Left colon (tissue), 2 donors: ENCODE results near the gene SEM1. TPM values are rescaled to one million over a fixed set of nuclear protein-coding genes. Genes with fewer than 3 reads are reported as not detected.
"Not testable (repeated sequence)": the region's sequence is repeated elsewhere in the genome, so short reads cannot be mapped to it uniquely, and the experiment has no call there.

Source experiments
- ATAC-seq: fragments of 200-7000 bp; cut with Tn5 transposase; one replicate; pipeline ENCODE4 v1.9.1; 2020; ENCODE audit warnings: mild to moderate bottlenecking, moderate library complexity
- DNase-seq, 2 donors: peaks; one replicate each; pipeline ENCODE4 v3.0.0-alpha.2; 2020
- intact Hi-C, 2 donors: fragments of 100-400 bp; cut with DNase I in 1 of 2; cut with micrococcal nuclease in 1 of 2; formaldehyde crosslinking; loops; one replicate each; pipeline versions ENCODE4 v1.11.2 to v1.14.0; 2022; cut with DNase I, micrococcal nuclease
- total RNA-seq, 2 donors: library from RNA; stranded (reverse); fragmentation: NEBNext Ultra II Directional; extraction: Animal tissue kit (Norgen Biotek cat#: 25700); gene quantifications; one replicate each; pipeline ENCODE4 v1.2.1, GENCODE V29; 2021
- donor health status: DM: no; HTN: no; CAD: no.
- donor health status: DM: yes; HTN: yes; CAD: no.

Gene SEM1
- total RNA-seq, 2 donors from 2014 or later, result 38.7 to 45.8 TPM

DNA sequence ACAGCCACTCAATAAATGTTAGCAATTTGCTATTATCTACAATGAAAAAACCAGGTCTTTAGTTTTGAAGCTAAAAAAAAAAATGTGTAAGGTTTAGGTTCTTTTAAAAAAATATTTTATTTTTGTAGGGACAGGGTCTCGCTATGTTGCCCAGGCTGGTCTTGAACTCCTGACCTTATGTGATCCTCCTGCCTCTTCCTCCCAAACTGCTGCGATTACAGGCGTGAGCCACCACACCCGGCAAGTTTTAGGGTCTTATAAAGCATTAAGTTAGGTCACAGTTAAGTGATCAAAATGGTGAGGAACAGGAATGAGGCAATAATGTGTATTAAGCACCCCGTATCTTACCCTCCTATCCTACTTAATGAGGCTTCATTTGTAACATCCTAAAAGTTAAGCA is 774 bp downstream of the SEM1 start:
- ATAC-seq, result no peak
- DNase-seq, result no peak
- intact Hi-C loops, result no loop called here

DNA sequence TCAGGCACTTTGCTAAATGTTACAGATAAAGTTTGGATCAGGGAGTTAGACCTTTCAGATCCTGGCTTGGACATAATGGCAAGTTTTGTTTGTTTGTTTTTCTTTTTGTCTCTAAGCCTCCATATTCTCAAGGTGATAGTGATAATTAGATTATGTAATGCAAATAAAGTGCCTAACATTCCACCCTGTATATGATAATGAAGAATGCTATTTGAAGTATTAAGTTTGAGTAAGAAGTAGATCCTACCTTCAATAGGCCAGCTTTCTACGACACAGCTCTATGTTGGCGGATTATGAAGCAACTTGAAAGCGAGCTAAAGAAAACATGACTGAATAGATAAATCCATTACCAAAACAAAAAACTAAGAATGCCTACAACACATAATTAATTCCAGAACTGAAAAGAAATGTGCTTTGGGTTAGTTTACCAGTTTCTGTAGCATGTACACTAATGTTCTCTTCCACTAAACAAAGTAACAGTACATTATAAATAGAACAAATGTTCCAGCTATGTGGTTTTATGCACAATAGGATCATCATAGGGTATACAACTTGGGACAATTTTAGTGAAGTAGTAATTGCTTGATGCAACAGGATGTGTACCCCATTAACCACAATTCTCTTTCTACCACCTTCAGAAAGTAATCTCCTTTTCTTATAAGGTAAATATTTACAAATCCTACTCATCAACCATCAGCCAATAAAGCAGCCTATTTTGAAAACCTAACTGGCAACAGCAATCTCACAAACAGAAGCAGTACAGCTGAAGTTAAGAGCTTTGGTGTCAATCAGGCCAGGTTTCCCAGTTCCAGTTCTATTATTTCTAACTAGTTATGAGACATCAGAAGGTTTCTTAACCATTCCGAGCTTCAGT is 1.5 kb downstream of the SEM1 start:
- no peak for ATAC-seq
- intact Hi-C loops, result no loop called here
- no peak for DNase-seq

DNA sequence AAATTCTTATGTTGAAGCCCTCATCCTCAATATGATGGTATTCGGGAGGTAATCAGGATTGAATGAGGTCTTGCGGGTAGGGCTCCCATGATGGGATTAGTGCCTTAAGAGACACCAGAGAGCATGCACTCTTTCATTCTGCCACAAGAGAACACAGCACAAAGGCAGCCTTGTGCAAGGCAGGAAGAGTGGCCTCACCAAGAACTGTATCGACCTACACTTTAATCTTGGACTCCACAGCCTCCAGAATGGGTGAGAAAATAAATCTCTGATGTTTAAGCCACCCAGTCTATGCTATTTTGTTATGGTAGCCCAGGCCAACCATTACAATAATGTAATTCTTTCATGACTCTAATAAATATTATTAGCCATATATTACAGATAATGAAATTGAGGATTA is 8.4 kb downstream of the SEM1 start:
- intact Hi-C loops, result no loop called here
- ATAC-seq (no peak), DNase-seq (no peak)

DNA sequence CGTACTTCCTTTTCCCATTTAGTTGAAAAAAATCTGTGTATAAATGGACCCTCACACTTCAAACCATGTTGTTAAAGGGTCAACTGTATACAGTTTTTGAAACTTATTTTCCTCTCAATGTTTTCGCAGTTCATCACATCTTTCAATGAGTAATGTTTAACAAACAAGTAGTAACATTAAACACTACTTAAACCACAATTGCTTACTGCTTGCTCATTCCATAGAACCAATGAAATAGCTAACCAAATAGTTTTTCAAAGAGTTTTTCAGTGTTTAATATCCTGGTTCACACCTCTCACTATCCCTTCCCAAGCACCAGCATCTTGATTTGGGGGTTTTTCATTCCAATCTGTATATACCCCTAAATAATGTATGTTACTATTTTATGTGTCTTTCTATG is 9.1 kb downstream of the SEM1 start:
- DNase-seq (no peak), ATAC-seq (no peak)
- intact Hi-C loops, result no loop called here

DNA sequence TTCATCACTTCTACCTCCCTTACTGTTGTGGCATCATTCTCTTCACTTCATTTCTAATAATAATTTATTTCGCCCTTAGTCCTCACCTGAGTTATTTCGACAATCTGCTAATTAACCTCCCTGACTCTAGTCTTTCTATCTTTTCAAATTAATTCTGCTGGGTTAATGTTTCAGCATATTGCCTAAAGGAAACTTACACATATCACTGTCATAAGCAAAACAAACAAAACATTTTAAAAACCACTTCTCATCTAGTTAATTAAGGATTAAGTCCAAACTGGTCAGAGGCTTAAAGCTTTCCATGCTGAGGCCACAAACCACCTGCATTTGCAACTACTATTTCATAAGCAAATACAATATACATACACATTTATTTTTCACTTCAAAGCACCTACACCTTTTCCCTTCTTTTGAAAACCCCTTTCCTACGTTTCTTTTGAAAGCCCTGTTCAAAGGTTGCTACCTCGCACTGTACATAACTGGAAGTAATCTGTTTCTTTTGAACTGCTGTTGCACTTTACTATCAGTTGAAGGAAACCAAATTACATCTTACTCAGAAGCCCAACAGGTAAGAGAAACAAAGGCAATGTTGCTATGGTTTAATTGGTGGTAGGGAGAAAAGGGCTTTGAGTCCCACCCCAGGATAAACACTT is 10.3 kb downstream of the SEM1 start:
- intact Hi-C loops, result no loop called here
- ATAC-seq, result no peak
- DNase-seq, result no peak

DNA sequence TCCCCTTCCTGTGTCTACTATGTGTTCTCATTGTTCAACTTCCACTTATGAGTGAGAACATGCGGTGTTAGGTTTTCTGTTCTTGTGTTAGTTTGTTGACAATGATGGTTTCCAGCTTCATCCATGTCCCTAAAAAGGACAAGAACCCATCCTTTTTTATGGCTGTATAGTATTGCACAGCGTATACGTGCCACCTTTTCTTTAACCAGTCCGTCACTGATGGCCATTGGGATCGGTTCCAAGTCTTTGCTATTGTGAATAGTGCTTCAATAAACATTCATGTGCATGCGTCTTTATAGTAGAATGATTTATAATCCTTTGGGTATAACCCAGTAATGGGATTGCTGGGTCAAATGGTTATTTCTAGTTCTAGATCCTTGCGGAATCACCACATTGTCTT is 11.2 kb downstream of the SEM1 start:
- intact Hi-C loops, DNase-seq, ATAC-seq: not testable (repeated sequence)

DNA sequence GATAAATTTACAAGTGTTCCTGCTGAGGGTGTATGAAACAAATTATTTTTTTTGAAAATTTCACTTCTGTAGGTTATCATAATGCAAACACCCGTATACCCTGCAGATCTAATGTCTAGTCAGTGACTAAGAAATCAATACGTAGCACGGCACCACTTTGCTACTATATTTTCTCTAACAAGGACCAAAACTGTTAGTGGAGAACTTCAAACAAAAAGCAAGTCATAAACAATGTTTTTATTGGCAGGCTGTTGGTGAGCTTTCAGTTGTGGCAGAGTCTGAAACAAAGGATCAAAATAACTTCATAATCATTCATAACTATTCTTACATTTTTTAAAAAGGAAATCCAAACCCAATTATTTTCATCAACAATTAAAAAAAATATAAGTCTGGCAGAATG is 11.8 kb downstream of the SEM1 start:
- ATAC-seq (no peak), DNase-seq (no peak)
- intact Hi-C loops, result no loop called here

DNA sequence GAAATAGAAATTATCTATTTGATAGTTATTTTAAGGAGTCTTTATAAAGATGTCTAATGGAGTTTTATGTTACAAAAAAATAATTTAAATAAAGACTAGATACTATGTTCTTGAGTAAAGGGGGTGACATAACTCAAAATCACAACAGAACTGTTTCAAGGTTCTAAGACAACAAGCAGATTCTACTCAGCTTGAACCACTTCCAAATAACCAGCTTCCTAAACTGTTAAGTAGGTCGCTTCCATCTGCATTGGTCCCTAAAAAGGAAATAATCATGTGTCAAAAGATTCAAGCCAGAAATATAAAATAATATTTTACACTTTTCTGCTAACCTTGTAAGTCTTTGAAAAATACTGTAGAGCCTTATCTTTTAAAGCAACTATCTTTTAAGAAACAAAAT is 14.1 kb downstream of the SEM1 start:
- DNase-seq (no peak), ATAC-seq (no peak)
- intact Hi-C loops, result no loop called here

DNA sequence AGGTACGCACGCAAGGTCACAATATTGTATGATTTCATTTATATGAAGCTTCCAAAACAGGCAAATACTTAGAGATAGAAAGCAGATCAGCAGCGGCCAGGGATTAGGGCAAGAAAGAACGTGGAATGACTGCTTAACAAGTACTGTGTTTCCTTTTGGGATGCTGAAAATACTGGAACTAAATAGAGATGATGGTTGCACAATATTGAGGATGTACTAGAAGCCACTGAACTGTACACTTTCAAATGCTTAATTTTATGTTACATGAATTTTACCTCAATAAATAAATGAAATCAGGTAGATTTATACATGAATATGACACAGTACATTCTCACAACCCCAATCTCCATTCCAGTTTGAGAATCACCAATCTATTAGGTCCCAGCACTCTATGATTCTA is 15.6 kb downstream of the SEM1 start:
- intact Hi-C loops, result no loop called here
- no peak for ATAC-seq
- no peak for DNase-seq

DNA sequence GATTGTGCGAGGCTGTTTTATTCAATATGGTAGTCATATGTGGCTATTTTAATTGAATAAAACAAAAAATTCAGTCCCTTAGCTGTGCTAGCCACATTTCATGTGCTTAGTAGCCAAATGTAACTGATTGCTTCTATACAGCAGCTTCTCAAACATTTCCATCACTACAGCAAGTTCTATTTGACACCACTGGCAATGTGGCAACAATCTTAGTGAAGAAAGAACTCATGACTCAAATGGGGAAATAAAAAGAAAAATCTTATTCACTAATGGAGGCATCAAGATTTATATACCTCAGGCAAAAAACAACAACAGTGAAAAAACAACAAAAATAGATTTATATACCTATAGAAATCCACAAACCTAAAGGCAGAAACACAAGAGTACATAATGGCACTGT is 17.9 kb downstream of the SEM1 start:
- intact Hi-C loops, result no loop called here
- DNase-seq (no peak), ATAC-seq (no peak)

DNA sequence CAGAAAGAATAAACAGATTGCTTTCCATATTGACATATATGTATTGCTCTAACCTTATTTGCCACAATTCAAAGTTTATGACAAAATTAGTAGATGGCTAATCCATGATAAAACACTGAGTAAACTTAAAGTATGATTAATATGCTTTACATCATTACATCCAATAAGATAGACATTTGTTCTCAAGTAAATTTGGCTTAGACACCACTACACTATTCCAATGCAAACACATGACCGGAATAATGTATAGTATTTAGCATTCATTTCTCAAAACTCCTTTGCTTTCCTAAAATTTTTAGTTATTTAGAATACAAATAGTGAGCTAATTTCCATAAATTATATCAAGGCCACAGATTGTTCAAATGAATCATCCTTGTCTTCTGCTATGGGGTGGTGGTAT is 20.2 kb downstream of the SEM1 start:
- DNase-seq (no peak), ATAC-seq (no peak)
- intact Hi-C loops, result no loop called here

DNA sequence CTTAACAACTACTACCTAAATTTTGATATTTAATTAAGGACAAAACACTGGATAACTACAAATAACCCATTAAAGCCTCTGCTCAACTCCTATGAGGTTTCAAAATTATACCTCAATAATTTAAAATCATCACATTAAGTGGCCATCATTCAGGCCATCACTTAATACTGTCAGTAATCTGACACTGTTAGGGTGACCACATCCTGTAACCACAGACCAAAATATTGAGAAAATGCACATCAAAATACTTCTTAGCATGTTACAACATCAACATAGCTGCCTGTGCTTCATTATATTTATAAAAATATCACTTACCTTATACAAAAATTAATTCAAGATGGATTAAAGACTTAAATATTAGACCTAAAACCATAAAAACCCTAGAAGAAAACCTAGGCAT is 23.3 kb downstream of the SEM1 start:
- ATAC-seq (no peak), DNase-seq (no peak)
- intact Hi-C loops, result no loop called here

DNA sequence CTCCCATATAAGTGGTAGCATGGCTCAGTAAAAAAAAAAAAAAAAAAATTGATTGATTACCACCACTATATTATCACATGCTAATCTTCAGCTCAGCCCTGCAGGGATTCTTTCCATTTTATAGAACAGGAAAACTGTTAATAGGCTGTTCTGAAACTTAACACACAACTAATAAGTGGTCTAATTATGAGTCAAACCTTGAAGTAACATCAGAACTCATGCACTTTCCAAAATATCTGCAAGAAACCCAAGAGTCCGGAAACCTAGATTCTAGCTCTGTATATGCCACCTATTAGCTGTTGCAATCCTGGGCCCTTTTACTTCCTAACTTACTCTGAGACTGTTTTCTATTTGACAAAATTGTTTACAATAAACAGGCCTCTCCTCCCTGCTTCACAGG is 23.9 kb downstream of the SEM1 start:
- intact Hi-C loops, result no loop called here
- ATAC-seq (no peak), DNase-seq (no peak)

DNA sequence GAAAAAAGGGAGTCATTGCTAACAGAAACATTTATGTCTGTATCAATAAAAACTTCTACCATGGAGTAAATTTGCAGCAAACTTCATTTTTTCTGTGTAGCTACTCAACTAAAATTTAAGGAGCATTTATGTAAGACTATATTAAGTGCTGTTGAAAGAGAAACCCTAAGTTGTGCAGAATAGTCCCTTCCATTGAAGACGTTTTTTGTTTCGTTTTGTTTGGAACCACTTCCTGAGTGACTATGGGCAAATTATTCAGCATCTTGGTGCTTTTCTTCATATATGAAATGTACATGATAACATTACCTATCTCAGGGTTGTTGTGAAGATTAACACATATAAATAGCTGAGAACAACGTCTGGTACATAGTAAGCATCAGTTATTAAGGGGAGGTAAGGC is 24.3 kb downstream of the SEM1 start:
- intact Hi-C loops, result no loop called here
- DNase-seq, result no peak

DNA sequence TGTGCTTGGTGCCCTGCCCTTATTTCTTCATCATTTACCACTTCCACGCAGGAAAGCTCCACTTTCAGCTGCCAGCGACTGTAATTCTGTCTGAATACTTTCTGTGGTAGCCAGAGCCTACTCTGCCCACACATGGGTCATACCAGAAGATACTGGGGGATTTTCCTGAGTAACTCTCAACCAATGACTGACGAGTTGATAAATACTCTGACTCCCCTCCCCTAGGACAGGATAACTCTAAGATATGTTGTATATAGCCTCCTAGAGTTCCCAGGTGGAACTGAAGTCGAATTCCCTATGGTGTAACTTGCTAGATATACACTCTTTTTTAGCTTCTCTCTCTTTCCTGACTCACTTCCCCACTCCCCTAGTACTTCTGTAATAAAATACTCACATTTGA is 29.8 kb downstream of the SEM1 start:
- intact Hi-C loops, result no loop called here
- DNase-seq (no peak), ATAC-seq (no peak)

More for the DNA sequence above, 24.3 kb downstream of the SEM1 start:
- ATAC-seq, result no peak

DNA sequence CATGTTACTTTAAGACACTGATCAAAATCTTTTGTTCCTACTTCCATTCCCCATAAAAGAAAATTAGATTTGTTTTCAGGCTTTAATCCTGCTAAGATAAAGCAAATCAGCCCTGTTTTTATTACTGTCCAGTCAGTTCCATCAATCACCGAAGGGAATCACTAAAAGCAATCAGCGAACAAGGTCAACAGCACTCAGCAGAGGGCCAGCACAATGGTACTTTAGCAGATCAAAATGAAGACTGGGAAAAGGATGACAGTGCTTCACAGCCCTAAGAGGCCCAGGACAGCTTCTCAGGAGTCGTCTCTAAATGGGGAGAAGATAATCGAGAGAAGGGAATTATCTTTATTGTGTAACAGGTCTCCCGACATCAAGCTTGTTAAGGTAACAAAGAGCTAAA is 32.7 kb downstream of the SEM1 start:
- intact Hi-C loops, result no loop called here
- no peak for DNase-seq
- ATAC-seq, result no peak

DNA sequence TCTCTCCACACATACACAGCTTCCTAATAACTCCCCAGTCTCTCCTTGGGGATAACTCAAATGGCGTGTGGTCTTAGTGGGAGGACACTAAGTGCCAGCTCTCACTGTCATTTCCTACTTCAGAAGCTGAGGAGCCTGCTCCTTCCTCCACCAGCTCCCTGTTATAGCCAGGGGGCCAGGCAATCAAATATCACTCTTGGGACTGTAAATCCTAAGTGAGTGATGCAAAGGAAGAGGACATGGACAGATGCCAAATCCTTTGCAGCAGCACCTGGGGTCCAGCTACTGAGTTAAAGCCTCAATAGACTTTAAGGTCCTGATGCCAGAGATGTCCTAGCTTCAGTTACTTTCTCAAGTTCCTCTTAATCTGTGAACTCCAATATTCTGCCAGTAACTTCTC is 34.1 kb downstream of the SEM1 start:
- intact Hi-C loops, result no loop called here
- DNase-seq, result no peak
- ATAC-seq, result no peak

DNA sequence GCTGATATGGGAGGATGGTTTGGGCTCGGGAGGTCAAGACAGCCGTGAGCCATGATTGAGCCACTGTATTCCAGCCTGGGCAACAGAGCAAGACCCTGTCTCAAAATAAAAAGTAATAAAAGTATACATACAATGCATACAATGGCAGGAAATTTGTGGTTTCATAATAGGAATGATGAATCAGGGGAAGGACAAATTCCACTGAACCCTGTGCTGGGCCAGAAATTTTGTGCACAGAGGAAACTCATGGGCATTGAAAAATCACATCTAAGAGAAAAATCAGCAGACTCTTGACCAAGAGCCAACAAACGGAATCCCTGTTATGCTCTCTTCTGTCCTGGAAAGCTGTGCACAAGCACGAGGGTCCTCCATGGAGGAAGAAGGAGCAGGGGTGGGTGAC is 35.1 kb downstream of the SEM1 start:
- DNase-seq (no peak), ATAC-seq (no peak)
- intact Hi-C loops, result no loop called here

DNA sequence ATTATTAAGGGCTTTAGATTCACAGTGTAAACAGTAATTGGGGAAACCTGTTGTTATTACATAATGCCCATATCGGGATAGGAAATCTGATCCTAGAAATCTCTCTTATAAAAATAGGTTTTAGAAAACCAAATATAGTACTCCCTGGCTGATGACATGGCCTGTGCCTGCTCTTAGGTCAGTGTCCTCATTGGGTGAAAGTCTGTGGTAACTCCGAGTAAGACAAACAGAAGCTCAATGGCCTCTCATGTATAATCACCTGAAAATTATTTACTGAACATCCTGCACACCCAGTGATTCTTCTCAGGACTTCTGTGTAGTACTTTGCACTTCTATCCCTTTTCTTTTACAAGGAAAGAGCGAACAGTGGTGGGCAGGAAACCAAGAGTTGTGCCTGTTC is 37.8 kb downstream of the SEM1 start:
- intact Hi-C loops, result no loop called here
- DNase-seq, result no peak
- ATAC-seq, result no peak

DNA sequence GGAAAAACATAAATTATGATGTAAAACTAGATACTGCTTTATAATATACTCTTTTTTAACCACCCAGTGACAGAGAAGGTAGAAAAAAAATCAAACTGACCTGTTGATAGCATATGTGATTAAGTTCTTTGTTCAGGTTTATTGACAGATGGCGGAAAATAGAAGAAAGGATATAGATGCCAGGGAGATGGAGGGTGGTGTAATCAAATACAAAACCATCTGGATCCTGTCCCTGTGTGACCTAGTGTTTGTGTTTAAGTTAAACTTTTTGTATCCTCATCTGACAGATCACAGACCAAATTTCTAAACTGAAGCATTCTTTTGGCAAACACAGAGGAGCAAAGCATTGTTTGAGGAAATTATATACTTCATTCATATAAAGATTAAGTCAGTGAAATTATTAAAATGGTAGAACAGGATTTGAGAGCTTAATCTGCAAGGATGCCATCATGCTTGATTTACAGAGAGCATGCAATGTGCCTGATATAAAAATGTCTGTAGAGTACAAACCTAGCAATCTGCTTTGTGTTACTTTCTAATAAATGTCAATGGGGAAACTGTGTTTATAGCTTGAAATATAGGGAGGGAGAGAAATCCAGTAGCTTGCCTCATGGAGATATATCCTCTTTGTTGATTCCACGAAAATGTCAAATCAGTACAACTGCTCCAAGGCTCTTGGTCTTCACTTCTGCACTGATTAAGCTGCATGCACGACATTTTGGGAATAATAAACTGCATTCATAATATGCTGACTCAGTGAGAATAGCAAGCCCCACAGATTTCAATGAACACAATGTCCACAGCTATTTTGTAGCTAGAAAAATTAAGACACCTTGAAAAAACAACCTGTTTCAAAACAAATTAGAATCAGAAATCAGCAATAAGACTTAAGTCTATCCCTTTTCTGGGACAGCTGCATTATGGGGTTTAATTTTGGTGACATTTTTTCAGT is 39.0 kb downstream of the SEM1 start:
- no peak for ATAC-seq
- intact Hi-C loops, result no loop called here
- DNase-seq, result no peak
